Endothelial cell of umbilical vein (primary cell): ENCODE results near the gene NELFB. TPM values are rescaled to one million over a fixed set of nuclear protein-coding genes. Genes with fewer than 3 reads are reported as not detected.

Experiments
- BruUV-seq: library from RNA; stranded (reverse); fragments of 400-500 nt; replicated peaks from 2 replicates; lab custom pipeline; 2021; lab: Mats Ljungman, UMichigan
- CTCF ChIA-PET: fragments of 300-600, 350-600 bp; sonication (Branson Sonifier 250); formaldehyde crosslinking; loops from one replicate; lab custom pipeline; 2021; ENCODE audit warnings: antibody characterized with exemption, inconsistent platforms; lab: Charles Lee
- POLR2A ChIA-PET: fragments of 300-600, 350-600 bp; sonication (Branson Sonifier 250); formaldehyde crosslinking; loops from one replicate; lab custom pipeline; 2021; ENCODE audit warnings: antibody characterized with exemption, inconsistent platforms; lab: Charles Lee
- DNase-seq: peaks from one replicate; pipeline ENCODE4 v3.0.0-alpha.2; 2011; ENCODE audit warnings: low read depth, low spot score
- FAIRE-seq: peaks from 2 replicates; lab custom pipeline; 2011; peaks lifted over from hg19 to GRCh38; lab: Jason Lieb, UNC
- H2AFZ ChIP-seq: 2 replicates; pipeline ENCODE4 v1.6.0; 2012; ENCODE audit warnings: low read depth, low read length, control low read depth, inconsistent platforms
- H3K27ac ChIP-seq: 2 replicates; pipeline ENCODE4 v1.5.1; 2011; ENCODE audit warnings: low read depth, mild to moderate bottlenecking, control low read depth, low read length, moderate library complexity; ENCODE audit not compliant: insufficient read depth
- H3K27me3 ChIP-seq, 2 experiments: 2 replicates each; pipeline versions ENCODE4 v1.6.0 to v1.6.1; 2011; ENCODE audit warnings: low read length in 2 of 2, mixed read lengths in 1 of 2; ENCODE audit not compliant: control insufficient read depth in 2 of 2, insufficient read depth in 2 of 2
- H3K36me3 ChIP-seq, 2 experiments: 2 replicates in 1 of 2; 3 replicates in 1 of 2; pipeline ENCODE4 v1.5.1; 2011; ENCODE audit warnings: low read length in 2 of 2, mild to moderate bottlenecking in 1 of 2, moderate library complexity in 1 of 2; ENCODE audit not compliant: control insufficient read depth in 2 of 2, insufficient read depth in 2 of 2; ENCODE audit errors: extremely low read depth in 1 of 2
- H3K4me1 ChIP-seq: 3 replicates; pipeline ENCODE4 v1.5.1; 2011; ENCODE audit warnings: mild to moderate bottlenecking, low read length; ENCODE audit not compliant: control insufficient read depth, insufficient read depth; ENCODE audit errors: extremely low read depth
- H3K4me2 ChIP-seq: 2 replicates; pipeline ENCODE4 v1.6.1; 2011; ENCODE audit warnings: low read length, control low read depth, mixed read lengths; ENCODE audit not compliant: insufficient read depth
- H3K4me3 ChIP-seq, 3 experiments: fragments of 200-600 bp in 1 of 3; sonication (generic), shearing (Covaris generic) in 1 of 3; replicated peaks in 1 of 3; 2 replicates each; pipeline ENCODE4 v1.5.1; 2011 to 2016; ENCODE audit warnings: control low read depth in 3 of 3, low read length in 3 of 3, mild to moderate bottlenecking in 2 of 3, inconsistent platforms in 1 of 3, low read depth in 1 of 3, moderate library complexity in 1 of 3; ENCODE audit not compliant: insufficient read depth in 1 of 3
- H3K79me2 ChIP-seq: 2 replicates; pipeline ENCODE4 v1.6.0; 2012; ENCODE audit warnings: low read length, inconsistent platforms; ENCODE audit not compliant: control insufficient read depth, insufficient read depth
- H3K9ac ChIP-seq: replicated peaks from 2 replicates; pipeline ENCODE3; 2011; ENCODE audit warnings: low read length, control low read depth; ENCODE audit not compliant: insufficient read depth; ENCODE audit errors: extremely low read depth
- H3K9me1 ChIP-seq: replicated peaks from 3 replicates; pipeline ENCODE4 v1.6.0; 2011; ENCODE audit warnings: mild to moderate bottlenecking, low read length; ENCODE audit not compliant: control insufficient read depth, insufficient read depth; ENCODE audit errors: extremely low read depth
- H3K9me3 ChIP-seq: replicated peaks from 2 replicates; pipeline ENCODE4 v1.5.1; 2012; ENCODE audit warnings: low read length, inconsistent platforms; ENCODE audit not compliant: control insufficient read depth, insufficient read depth
- H4K20me1 ChIP-seq: replicated peaks from 2 replicates; pipeline ENCODE3; 2011; ENCODE audit warnings: mild to moderate bottlenecking, low read length; ENCODE audit not compliant: control insufficient read depth, insufficient read depth; ENCODE audit errors: extremely low read depth
- FOS ChIP-seq: IDR thresholded peaks from 2 replicates; pipeline ENCODE4 v1.6.1; 2011; ENCODE audit warnings: mild to moderate bottlenecking, low read length, moderate library complexity, borderline replicate concordance; ENCODE audit not compliant: insufficient read depth
- GATA2 ChIP-seq: IDR thresholded peaks from 2 replicates; pipeline ENCODE4 v1.7.0; 2011; ENCODE audit warnings: low read depth, mild to moderate bottlenecking, moderate library complexity, mixed read lengths, low read length; ENCODE audit not compliant: insufficient read length, insufficient read depth
- JUN ChIP-seq: IDR thresholded peaks from 2 replicates; pipeline ENCODE4 v1.6.1; 2011; ENCODE audit warnings: borderline replicate concordance, low read depth; ENCODE audit not compliant: insufficient read length, insufficient read depth
- POLR2AphosphoS5 ChIP-seq: IDR thresholded peaks from 2 replicates; pipeline ENCODE4 v1.6.1; 2012; ENCODE audit warnings: low read depth, mild to moderate bottlenecking, control low read depth, low read length, moderate library complexity; ENCODE audit not compliant: insufficient read depth
- dilution Hi-C: fragments of 300-500 bp; cut with MboI; formaldehyde crosslinking; loops from one replicate; pipeline ENCODE4 v1.15.0; 2019; ENCODE audit warnings: low sequenced_read_pairs; ENCODE audit not compliant: extremely low pct_ligation_motif_present
- intact Hi-C: fragments of 100-400 bp; cut with micrococcal nuclease; formaldehyde crosslinking; loops from one replicate; pipeline ENCODE4 v1.10.0; 2022
- polyA plus RNA-seq, 4 experiments: library from polyadenylated mRNA; depleted of rRNA in 3 of 4; stranded (reverse) in 3 of 4; unstranded in 1 of 4; fragments of >200 nt; gene quantifications; 2 replicates each; pipeline versions ENCODE4 v1.2.1 to v1.2.3, GENCODE V29; 2011 to 2012; ENCODE audit warnings: missing spikeins in 1 of 4
- total RNA-seq: library from RNA; stranded (reverse); gene quantifications from 2 replicates; pipeline ENCODE4 v1.2.3, GENCODE V29; 2021
- TF ChIP-seq, protein P1 (sequence below), 2 donors: IDR thresholded peaks; 1 replicate in 1 of 2; 2 replicates in 1 of 2; pipeline ENCODE4 v1.5.1; 2011; ENCODE audit warnings: low read length in 2 of 2, mild to moderate bottlenecking in 2 of 2, moderate library complexity in 2 of 2, control low read depth in 1 of 2, inconsistent platforms in 1 of 2, low read depth in 1 of 2; ENCODE audit not compliant: insufficient read depth in 1 of 2; ENCODE audit errors: extremely low read depth in 1 of 2

Gene NELFB
- total and polyA plus RNA-seq, 2 donors (not counting 3 experiments of a cell fraction or from before 2014, with no cell fraction given), result 62.3 to 76.1 TPM

DNA sequence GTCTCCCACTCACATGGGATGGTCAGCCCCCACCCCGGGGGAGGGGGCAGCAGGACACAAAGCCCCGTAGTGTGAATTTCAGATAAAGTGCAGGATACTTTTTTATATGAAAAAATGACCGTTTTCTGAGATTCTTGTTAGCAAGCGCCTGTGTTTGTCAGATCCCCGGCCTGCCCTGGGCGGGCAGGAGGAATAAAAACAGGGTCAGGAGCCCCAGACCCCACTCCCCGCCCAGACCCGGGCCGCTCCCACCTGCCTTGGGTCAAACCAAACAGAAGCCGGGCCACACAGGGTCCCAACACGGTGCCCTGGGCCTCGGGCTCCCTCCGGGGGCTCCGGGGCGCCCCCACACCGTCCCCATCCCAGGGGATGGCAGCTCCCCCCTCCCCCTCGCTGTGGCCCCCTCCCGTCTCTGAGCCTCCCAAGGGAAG, 60.5 kb downstream of the NELFB start:
- dilution Hi-C loops, result no loop called here
- Histone ChIP-seq H4K20me1 (no peaks in the 10 kb centered on the region), H3K36me3 (no peaks in the 10 kb centered on the region), H3K4me2 (no peak overlapping the region), H3K79me2 (no peaks in the 10 kb centered on the region), H3K4me1 (peaks cover 14% of the 10 kb centered on the region), H3K9me3 (no peaks in the 10 kb centered on the region), H3K27ac (peak overlapping the region; percentile 52), H2AFZ (no peak overlapping the region), H3K9ac (peak overlapping the region; percentile 36), H3K9me1 (no peaks in the 10 kb centered on the region), H3K4me3 (no peak overlapping the region), H3K27me3 (no peaks in the 10 kb centered on the region)
- TF ChIP-seq JUN (no peak), FOS (no peak), GATA2 (no peak)
- BruUV-seq, result no TSS peak
- FAIRE-seq (no peak), DNase-seq (no peak)
- ChIA-PET POLR2A (interaction anchor here (0.7 to 1.0 kb wide), 2 partner anchors 14 to 41 kb away, joined by 3 to 6 read pairs; partner anchors contain the start of gene NRARP), CTCF (interaction anchor here (0.6 to 2.2 kb wide), 6 partner anchors 9 to 107 kb away, joined by 3 to 18 read pairs (median 4); partner anchors contain the start of genes EXD3, NOXA1 and NRARP)
- intact Hi-C loops, result loop anchor here (1.0 kb wide), 1 partner anchor 10 kb away; no protein-coding TSS in a partner anchor

- no TSS peak for BruUV-seq
- Histone ChIP-seq H3K9ac (peak overlapping the region; percentile 41), H3K36me3 (no peaks in the 10 kb centered on the region), H3K9me3 (no peaks in the 10 kb centered on the region), H3K27me3 (no peaks in the 10 kb centered on the region), H3K79me2 (no peaks in the 10 kb centered on the region), H3K4me3 (peak overlapping the region in 1 of 3 experiments; percentile 32), H3K4me2 (peak overlapping the region; percentile 60), H3K4me1 (peaks cover 21% of the 10 kb centered on the region), H4K20me1 (no peaks in the 10 kb centered on the region), H3K27ac (peak overlapping the region; percentile 71), H3K9me1 (no peaks in the 10 kb centered on the region), H2AFZ (peak overlapping the region; percentile 51)
- FAIRE-seq, result peak; percentile 57
- CTCF ChIA-PET, result interaction anchor here (0.6 to 2.2 kb wide), 7 partner anchors 10 to 106 kb away, joined by 3 to 18 read pairs (median 3); partner anchors contain the start of genes EXD3, NOXA1 and NRARP
- intact Hi-C loops (loop anchor here (1.0 kb wide), 1 partner anchor 11 kb away; no protein-coding TSS in a partner anchor), dilution Hi-C loops (no loop called here)
- POLR2A ChIA-PET, result interaction anchor here (0.7 to 1.0 kb wide), 2 partner anchors 14 to 42 kb away, joined by 3 to 6 read pairs; partner anchors contain the start of gene NRARP
- TF ChIP-seq JUN (no peak), POLR2AphosphoS5 (peak; percentile 52), FOS (no peak)
- TF ChIP-seq, protein P1, sequence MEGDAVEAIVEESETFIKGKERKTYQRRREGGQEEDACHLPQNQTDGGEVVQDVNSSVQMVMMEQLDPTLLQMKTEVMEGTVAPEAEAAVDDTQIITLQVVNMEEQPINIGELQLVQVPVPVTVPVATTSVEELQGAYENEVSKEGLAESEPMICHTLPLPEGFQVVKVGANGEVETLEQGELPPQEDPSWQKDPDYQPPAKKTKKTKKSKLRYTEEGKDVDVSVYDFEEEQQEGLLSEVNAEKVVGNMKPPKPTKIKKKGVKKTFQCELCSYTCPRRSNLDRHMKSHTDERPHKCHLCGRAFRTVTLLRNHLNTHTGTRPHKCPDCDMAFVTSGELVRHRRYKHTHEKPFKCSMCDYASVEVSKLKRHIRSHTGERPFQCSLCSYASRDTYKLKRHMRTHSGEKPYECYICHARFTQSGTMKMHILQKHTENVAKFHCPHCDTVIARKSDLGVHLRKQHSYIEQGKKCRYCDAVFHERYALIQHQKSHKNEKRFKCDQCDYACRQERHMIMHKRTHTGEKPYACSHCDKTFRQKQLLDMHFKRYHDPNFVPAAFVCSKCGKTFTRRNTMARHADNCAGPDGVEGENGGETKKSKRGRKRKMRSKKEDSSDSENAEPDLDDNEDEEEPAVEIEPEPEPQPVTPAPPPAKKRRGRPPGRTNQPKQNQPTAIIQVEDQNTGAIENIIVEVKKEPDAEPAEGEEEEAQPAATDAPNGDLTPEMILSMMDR (IDR thresholded peaks at IDR 0.05; ENCODE audit: extremely low read depth in 1 of 2, insufficient read depth in 1 of 2, low read depth in 1 of 2, low read length in 2 of 2), result no peak
- DNase-seq, result peak; percentile 65
Measured at GRCh38 chr9:137316012-137316981, 61.2 kb downstream of the NELFB start.
